GM21390 (cell line): ENCODE results near the gene TRAFD1.
"Not testable (repeated sequence)": the region's sequence is repeated elsewhere in the genome, so short reads cannot be mapped to it uniquely, and the experiment has no call there.

Experiments used
- ATAC-seq: cut with Tn5 transposase; IDR thresholded peaks from one replicate; pipeline ENCODE4 v1.9.1; 2021; ENCODE audit not compliant: unreplicated experiment

TRAFD1 gene, protein sequence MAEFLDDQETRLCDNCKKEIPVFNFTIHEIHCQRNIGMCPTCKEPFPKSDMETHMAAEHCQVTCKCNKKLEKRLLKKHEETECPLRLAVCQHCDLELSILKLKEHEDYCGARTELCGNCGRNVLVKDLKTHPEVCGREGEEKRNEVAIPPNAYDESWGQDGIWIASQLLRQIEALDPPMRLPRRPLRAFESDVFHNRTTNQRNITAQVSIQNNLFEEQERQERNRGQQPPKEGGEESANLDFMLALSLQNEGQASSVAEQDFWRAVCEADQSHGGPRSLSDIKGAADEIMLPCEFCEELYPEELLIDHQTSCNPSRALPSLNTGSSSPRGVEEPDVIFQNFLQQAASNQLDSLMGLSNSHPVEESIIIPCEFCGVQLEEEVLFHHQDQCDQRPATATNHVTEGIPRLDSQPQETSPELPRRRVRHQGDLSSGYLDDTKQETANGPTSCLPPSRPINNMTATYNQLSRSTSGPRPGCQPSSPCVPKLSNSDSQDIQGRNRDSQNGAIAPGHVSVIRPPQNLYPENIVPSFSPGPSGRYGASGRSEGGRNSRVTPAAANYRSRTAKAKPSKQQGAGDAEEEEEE

DNA sequence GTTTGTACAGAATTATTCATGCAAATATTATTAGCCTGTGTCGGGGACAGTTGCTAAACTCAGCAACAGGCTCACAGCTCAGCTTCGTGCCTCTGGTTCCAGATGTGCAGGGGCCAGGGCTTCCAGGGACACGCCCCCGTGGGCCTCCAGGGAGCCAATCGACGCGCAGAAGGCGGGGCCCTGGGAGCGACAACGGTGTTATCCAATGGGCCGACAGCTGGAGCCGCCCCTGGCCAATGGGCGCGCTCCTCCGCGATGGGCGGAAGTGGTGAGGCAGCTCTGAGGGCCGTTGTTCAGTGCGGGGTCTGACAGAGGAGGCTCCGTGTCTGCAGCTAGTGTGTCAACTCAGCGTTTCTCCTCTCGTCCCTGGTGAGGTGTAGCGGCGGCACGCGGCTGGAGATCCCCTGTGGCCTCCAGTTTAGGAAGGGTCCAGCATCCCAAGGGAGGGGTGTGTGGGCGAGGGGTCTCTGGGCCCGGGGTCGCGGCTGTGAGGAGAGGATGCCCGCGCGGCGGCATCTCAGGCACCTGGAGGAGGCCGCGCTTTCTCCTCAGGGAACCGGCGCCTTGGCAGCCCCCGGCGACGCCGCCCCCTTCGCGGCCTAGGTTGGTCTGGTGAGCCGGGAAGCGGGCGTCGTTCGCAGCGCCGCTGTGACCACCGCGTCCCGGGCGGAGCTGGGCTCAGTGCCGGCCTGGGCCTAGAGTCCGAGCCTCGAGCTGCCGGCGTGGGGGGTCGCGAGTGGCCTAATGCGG lies at the start of gene TRAFD1:
TRAFD1 (plus strand) TSS at position 311 of the 750 bp plus-strand sequence. CDS start 4,963 bp downstream, outside the sequence.
- peak; percentile 92 for ATAC-seq

DNA sequence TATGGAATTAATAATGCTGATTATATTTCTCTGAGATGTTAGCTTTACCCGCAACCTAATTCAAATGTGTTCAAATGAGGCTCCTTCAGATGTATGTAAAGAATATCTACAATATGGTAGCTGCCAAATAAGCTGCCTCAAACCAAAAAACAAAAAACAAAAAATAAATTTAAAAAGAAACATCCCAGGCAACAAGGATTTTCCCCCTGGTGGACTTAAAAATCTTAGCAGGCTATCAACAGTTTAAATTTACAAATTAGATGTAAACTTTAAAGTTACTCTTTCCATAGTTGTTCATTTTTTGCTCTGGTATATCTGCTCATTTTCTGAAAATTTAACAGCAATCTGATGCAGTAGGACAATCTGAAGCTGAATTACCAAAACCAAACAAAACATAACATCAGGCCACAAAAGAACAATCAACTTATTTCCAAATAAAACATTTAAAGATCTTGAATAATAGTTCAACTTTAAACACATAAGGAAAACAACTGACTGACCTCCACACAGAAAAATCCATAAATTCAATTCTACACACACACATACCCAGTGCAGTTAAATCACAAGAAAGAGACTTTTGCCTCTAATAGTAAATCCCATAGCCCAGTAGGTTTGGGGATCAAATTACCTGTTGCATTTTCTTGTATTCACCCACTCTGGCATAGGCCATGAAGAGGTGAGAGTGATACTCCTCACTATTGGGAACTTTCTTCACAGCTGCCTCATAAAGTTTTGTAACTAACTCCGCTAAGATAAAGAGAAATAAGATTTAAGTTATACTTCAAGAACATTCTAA lies 38.1 kb upstream of the TRAFD1 start:
- ATAC-seq: no peak

DNA sequence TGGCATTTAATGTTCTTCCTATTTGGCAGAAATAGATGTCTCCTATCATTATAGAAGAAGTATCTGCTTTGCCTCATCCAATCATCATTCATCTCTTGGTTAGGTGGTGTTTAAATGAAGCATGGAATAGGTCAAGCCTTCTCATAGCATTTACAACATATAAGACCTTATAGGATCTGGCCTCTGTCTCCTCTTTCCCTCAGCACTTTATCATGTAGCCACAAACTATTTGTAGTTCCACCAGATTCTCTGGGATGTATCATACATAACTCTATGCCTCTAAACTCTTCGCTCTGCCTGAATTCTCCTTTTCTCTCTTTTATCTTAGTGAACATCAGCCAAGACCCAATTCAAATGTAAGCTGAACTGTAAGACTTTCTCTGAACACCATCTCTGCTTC lies 37.5 kb upstream of the TRAFD1 start:
- no peak for ATAC-seq

DNA sequence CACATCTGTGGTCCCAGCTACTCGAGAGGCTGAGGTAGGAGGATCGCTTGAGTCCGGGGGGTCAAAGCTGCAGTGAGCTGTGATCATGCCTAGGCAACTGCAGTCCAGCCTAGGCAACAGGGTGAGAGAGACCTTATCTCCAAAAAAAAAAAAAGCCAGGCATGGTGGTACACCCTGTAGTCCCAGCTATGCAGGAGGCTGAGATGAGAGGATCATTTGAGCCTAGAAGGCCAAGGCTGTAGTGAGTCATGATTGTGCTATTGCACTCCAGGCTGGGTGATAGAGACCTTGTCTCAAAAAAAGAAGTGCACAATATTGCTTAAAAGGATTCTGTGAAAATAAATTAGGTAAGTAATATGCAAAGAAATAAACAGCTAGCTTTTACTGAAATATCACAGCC lies 33.8 kb upstream of the TRAFD1 start:
- ATAC-seq: no peak

DNA sequence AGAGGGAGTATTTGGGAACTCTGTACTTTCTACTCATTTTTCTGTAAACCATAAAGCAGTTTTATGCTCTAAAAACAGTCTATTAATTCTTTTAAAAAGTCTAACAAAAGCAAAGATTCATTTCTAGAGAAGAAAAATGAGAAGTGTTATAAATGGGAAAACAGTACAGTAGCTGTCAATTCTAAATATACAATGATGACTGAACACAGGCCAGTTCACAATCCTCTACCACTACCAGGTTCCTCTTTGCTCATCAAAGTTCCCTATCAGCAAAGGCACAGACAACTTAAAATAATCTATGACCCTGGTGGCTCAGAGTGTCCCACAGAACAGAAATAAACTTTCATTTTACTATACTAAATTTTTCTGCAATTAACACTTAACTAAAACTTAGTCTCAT lies 29.3 kb upstream of the TRAFD1 start:
- ATAC-seq: peak; percentile 73

DNA sequence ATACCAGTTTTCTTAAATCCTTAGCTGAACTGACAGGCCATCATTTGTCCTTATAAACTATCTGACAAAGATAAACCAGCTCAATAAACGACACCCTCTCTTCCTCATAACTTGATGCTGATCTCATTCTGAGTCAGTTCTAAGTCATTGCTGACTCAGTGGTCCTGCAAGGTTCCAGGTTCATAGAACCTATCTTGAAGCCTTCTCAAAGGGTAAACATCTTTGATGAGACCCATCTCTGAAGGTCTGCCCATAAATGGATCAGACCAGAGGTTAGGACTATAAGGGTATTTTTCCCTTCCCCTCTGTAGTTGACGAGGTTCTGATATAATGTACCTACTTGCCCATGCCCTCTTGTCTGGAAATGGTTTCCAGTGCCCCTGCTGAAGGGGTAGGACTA lies 28.7 kb upstream of the TRAFD1 start:
- peak; percentile 25 for ATAC-seq

DNA sequence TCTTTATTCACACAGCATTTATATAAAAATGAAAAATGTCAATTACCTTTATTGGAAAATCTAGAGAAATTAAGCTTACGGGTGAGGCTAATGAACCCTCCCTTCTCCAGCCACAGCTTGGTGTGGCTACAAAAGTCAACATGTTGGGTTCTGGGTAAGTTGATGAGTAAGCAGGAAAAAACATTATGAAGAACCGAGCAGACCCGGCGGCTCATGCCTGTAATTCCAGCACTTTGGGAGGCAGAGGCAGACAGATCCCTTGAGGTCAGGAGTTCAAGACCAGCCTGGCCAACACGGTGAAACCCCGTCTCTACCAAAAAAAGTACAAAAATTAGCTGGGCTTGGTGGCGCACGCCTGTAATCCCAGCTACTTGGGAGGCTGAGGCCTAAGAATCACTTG lies 27.7 kb upstream of the TRAFD1 start:
- ATAC-seq: no peak

DNA sequence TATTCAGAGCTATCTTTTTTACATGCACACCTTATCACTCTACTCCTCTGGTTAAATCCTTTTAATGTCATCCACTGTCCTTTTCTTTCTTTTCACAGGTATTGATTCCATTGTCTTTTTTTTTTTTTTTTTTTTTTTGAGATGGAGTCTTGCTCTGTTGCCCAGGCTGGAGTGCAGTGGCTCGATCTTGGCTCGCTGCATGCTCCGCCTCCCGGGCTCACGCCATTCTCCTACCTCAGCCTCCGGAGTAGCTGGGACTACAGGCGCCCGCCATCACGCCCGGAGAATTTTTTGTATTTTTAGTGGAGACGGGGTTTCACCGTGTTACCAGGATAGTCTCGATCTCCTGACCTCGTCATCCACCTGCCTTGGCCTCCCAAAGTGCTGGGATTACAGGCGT lies 24.9 kb upstream of the TRAFD1 start:
- ATAC-seq: not testable (repeated sequence)

DNA sequence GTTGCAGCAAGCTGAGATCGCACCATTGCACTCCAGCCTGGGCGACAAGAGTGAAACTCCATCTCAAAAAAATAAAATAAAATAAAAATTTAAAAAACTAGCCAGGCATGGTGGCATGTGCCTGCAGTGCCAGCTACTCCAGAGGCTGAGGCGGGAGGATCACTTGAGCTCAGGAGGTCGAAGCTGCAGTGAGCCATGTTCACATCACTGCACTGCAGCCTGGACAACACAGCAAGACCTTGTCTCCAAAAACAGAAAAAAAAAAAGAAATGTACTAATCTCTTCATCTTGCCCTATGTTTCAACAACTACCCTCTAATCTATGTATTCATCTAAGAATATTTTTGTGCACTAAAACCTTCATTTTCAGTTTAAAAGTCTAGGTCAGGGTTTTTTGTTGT lies 23.2 kb upstream of the TRAFD1 start:
- ATAC-seq: no peak

DNA sequence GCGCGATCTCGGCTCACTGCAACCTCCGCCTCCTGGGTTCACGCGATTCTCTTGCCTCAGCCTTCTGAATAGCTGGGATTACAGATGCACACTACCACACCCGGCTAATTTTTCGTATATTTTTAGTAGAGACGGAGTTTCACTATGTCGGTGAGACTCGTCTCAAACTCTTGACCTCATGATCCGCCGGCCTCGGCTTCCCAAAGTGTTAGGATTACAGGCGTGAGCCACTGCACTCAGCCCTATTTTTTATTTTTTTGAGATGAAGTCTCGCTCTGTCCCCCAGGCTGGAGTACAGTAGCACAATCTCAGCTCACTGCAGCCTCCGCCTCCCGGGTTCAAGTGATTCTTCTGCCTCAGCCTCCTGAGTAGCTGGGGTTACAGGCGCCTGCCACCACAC lies 22.6 kb upstream of the TRAFD1 start:
- ATAC-seq: not testable (repeated sequence)

DNA sequence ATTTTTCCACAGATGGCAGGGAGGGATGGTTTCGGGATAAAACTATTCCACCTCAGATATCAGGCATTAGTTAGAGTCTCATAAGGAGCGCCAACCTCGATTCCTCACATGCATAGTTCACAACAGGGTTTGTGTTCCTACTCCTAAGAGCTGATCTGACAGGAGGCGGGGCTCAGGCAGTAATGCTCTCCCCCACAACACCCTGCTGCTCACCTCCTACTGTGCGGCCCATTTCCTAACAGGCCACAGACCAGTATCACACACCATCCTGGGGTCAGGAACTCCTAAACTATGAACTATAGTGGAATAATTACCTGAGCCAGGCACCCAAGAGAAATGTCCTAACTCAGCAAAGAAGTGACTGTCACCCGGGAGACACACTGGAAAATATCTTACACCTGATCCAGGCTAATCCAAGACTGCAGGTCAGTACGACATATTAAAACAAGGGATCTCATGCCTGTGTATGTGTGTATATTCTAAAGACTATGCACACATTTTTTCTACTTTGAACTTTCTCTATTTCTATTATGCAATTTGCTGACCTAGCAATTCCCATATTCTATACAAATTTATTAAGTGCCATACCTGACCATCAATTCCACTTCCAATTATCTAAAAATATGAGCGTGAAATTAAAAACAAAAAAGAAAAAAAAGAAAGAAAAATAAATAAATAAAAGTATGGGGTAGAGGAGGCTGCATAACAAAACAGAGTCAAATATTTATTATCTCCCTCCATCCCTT lies 21.4 kb upstream of the TRAFD1 start:
- no peak for ATAC-seq

DNA sequence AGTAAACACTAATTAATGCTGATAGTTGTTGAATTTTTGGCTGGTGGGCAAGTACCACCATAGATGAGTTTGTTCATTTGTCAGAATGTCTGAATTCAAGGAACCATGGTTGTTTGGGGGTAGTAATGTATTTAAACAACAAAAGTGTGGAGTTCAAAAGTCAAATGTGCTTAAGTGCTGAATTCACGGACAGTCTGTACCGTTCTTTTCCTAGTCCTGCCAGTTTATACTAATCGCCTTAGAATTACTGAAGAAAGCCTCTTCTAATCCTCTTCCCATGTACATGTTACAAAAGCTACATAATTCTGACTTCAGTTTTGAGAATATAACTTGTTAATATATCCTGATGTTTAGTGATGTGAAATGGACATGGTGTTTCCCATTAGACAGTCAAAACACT lies 19.5 kb upstream of the TRAFD1 start:
- ATAC-seq: no peak

DNA sequence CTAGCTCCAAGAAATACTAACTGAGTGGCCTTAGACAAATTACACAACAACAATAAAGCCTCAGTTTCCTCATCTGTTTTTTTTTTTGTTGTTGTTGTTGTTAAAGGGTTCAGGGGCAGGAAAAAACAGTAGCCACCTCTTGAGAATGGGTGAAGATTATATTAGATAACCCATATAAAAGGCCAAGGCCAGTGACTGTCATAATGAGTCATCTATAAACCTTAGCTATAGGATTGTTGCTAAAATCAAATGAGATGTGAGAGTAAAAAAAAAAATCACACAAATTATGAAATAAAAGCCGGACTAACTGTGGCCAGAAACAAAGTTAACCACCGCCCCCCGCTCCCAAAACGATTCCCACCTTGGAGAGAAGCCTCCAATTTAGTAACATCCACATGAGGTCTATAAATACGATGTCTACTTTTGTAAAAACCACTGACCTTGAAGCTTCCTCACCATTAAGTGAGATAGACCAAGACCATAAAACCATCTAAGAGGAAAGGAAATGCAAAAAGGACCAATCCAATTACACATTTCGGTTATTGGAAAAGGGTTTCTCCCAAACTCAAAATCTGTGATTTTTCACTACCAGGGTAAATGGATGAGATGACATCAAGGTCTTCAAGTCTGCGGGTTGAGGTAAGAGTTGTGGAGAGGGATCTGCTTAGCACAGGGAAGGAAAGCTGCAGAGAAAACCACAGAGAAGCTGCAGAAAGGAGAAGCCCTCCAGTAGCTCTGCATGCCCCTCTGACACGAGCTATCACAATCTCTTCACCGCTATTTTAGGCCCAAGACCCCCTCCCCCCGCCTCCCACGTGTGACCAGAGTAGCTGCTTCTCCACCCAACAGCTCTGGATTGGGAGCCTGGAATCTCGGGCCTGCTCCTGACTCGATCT lies 17.8 kb upstream of the TRAFD1 start:
- no peak for ATAC-seq

DNA sequence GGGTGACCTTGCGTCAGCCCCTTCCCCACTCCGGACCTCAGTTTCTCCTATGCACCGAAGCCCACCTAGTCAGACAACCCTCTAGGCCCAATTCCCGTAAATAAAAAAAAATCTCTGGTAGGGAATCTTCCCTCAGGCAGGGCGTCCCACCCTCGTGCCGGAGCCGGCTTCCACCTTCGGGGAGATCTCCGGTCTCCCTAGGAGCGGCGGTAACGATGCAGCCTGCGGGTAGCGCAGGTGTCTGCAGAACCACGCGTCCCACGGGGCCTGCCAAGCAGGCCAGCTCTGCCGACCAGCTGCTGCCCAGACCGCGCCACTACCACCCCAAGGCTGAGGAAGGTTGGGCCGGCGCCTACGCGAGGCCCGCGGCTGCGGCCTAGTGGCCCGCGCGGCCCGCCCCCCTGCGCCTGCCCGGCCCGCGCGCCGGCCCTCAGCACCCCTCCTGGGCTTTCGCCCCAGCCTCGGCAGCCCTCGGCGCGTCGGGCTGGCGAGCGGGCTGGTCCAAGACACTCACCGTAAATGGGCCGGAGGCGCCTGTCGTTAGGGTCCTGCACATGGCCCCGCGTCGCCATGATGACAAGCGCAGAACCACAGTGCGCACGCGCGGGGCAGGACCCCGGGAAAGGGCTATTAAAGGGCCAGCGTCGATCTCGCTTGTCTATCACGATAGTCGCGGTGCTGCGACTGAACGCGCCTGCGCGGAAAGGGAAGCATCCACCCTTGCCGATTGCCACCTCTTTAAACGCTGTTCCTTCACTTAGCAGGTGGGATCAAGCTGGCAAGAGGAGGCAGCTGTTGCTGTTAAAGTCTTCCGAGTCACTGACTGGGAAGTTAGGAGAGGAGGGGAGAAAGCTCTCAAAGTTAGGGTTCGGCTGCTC lies 16.9 kb upstream of the TRAFD1 start, which contains the start of gene NAA25:
NAA25 (minus strand) TSS at position 582 of the 878 bp plus-strand sequence; CDS start at position 572, 10 bp downstream.
- peak; percentile 54 for ATAC-seq

DNA sequence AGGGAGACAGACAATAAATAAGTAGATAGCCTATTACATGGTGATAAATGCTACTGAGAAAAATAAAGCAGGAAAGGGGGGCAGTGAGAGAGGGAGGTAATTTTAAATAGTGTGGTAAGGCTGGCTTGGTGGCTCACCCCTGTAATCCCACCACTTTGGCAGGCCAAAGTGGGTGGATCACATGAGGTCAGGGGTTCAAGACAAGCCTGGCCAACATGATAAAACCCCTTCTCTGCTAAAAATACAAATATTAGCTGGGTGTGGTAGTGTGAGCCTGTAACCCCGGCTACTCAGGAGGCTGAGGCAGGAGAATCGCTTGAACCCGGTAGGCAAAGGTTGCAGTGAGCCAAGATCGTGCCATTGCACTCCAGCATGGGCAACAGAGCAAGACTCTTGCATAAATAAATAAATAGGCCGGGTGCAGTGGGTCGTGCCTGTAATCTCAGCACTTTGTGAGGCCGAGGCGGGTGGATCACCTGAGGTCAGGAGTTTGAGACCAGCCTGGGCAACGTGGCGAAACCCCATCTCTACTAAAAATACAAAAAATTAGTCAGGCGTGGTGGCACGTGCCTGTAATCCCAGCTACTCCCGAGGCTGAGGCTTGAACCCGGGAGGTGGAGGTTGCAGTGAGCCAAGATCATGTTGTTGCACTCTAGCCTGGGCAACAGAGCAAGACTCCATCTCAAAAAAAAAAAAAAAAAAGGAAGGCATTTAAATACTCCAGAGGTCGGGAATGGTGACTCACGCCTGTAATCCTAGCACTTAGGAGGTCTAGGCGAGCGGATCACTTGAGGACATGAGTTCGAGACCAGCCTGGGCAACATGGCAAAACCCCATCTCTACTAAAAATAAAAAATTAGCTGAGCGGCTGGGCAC lies 14.3 kb upstream of the TRAFD1 start:
- not testable (repeated sequence) for ATAC-seq

DNA sequence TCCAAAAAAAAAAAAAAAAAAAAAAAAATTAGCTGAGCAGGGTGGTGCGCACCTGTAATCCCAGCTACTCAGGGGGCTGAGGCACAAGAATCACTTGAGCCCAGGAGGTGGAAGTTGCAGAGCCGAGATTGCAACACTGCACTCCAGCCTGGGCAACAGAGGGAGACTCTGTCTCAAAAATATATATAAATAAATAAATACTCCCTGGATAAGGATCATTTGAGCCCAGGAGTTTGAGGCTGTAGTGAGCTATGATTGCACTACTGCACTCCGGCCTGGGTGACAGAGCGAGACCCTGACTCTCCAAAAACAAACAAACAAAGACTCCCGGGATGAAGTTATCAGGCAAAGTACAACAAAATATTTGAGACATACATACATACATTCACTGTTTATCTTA lies 13.4 kb upstream of the TRAFD1 start:
- no peak for ATAC-seq

DNA sequence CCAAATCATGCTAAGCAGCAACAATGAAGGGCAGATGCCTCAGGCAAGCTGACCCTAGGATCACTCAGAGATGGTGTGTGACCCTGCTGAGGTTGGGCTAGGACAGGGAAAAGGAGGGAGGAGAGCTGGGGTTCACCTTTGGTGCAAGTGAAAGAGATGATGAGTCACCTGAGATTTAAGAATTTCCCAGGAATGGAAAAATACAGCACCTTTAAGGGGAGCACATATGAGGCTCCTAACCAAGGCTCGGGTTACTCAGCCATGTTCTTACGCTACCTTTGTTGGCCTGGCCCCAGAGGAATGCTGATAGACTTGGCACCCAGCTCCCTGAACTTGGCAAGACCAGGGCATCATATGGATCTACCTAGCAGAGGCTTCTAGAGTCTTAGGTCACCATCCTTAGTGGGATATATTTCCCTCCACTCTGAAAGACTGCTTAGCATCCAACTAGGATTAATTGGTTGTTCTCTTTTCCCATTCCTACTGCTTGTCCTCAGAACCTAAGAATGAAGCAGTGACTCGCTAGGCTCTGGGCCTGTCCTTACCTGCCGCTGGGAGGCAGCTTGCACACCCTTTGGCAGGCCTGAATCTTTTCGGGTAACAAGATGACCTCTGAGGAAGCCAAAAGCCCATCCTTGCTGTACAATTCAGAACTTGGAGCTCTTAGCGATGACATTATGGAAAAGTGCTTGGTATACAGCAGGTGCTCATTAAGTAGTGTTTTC lies 12.8 kb upstream of the TRAFD1 start:
- ATAC-seq: no peak
